Stimulated activated CD4-positive, alpha-beta T cell treated with anti-CD3 and anti-CD28 coated beads, Interleukin-1b, Interleukin-23, amount 100 ng/mL, for 48 hours (primary cell): ENCODE data around the gene USP7.
"Not testable (repeated sequence)": the region's sequence is repeated elsewhere in the genome, so short reads cannot be mapped to it uniquely, and the experiment has no call there.

Experiments
- DNase-seq: peaks from one replicate; pipeline ENCODE4 v3.0.0-alpha.2; 2020

The USP7 gene

GRCh38 chr16:8898660-8899318 lies 64.9 kb downstream of the USP7 start:
- no peak for DNase-seq

GRCh38 chr16:8894736-8895334 lies 68.9 kb downstream of the USP7 start:
- DNase-seq: no peak

DNA sequence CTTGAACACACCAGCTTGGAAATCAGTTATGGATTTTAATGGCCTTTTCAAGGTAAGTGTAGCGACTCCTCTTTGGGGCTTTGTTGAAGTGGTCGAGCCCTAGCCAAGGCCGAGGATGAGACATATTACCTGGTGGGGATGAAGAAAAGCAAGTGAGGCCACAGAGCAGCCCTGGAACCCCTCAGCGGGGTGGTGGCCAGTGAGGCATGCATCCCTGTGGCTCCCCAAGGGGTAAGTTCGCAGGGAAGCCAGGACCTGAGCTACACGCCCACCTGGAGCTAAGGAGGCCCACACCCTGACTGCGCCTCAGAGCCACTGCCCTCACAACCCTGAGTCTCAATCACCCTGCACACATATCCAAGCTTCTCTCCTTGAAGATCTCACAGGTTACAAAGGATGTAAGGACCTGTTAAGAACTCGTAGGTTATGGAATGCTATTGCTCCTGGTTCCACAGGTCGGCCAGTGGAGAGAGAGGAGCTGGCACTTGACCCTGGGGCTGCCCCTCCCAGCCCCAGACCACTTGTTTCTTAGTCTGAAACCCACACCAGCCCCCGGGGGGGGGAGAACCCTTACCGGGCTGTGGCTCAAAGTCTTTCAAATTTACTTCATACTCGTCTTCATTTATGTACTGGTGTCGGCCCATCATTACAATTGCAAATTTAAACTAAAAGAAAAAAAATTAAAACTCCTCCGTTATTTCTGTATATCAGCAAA lies 69.6 kb downstream of the USP7 start:
- DNase-seq: no peak

DNA sequence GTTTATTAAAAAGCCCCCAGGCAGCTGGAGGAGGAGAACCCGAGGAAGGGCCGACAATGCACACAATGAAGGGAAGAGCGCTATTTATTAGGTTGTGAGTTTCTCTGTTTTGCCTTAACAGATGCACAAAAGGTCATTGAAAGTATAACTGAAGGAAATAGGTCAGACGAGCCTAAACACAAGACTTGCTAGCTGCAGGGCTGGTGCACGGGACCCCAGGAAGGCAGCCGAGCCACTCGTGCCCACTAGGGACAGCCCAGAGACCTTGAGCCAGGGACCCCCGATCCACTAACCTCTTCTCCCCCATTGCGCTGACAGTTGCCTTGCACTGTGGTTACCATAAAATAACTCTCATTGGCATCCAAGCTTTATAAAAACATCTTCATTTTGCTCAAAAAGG lies 70.3 kb downstream of the USP7 start:
- DNase-seq: no peak

GRCh38 chr16:8892101-8892575 lies 71.6 kb downstream of the USP7 start:
- no peak for DNase-seq

DNA sequence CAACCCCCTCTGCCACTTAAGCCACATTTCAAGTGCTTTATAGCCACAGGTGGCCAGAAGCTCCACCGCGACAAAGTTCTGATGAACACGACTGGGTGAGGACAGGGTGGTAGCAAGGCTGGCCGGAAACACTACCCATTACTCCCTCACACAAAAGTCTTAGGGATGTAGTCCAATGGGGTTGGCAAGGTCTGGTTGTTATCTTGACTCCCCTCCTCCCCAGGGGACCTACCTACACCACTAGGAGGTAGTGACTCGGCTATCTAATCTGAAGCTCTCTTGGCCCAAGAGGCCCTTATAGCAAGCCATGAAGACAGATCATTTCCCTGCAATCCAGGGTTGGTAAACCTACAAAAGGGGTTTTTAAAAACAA lies 73.2 kb downstream of the USP7 start:
- DNase-seq: no peak

DNA sequence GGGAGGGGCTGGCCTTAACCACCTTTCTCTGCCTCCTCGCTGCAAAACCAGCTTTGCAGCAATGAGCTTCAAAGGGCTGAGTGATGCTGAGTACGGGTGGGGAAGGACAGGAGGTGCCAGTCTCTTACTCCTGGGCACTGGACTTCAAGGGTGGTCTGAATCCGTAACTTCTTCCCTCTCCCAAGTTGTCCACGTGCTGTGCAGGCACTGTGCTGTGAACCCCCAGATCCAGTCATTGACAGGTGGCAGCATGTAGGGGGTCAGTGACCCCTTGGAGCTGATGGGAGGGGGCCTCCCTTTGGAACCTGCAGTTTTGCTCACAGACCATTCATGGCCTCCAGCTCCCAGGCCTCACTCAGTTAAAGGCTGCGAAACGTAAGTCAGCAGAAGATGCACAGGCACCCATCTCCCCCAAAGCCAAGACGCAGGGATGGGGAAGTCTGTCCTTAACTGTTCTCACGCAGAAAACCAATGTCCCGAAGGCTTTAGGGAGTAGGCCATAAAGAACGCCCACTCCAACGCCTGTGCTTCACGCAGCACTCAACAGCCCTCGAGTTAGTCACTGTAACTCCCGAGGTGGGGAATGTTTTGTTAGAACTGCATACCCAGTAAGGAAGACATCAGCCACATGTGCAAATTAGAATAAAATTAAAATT lies 73.7 kb downstream of the USP7 start:
- DNase-seq: no peak

DNA sequence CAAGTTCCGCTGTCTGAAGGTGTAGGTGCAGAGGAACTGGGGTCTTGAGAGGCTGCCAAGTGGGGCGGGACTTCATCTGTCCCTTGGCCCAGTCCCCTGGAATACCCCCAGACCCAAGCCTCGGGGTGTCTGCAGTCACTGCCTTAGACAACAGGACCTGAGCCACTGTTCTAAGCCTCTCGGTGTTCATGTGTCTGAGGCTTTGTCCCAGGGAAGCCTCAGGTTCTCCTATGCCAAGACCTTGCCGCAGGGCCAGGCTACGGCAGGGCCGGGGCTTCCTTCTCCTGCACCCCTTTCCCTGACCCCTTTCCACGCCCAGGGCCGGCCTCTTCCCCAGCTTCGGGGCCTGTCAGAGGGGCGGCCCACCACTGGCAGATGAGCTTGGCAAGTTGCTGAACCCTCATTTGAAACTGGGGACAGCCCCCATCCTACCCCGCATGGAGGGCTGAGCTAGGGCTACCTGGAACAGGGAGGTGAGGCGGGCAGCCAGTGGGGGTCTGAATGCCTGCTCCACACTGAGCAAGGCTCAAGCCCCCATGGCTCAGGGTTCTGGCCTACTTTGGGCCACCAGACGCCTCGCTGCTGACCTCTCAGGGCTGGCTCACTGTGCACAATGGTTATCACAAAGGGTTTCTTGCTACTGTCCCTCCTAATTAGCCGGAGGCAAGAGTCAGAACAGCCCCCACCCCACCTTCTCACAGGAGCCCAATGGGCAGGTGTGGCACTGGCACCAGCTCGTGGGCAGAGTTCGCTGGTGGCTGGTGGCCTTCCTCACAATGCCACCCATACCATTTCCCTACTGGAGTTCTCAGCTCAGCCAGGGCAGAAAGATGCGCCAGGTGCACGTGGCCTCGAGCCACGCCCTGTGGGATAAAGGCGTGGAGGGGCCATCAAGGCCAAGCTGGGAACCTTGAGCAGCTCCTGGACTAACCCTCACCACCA lies 74.5 kb downstream of the USP7 start:
- DNase-seq: no peak

DNA sequence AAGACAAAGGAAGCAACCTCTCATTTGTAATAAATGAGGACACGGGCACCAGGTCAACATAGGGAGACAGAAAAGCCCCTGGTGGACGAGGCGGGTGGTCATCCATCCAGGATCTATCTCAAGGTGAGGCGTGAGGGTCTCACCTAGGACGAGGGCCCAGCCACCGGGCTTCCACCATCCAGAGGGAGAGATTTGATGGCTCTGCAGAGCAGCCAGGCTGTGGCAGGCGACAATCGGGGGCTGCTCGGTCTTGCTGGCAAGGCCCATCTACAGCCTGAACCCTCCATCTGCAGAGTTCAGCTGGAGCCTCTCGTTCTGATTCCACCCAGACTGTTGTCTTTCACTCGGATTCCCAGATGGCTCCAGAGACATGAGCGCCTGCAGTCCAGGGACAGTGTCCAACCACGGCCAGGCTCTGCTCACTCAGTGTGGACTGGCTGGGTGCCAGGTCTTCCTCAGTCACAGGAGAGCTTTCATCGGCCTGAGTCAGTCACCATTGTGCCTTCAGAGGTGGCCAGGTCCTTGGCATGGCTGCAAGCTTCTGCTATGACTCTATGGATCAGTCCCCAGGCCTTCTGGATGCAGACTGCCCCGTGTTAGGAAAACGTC lies 75.7 kb downstream of the USP7 start:
- DNase-seq: no peak

GRCh38 chr16:8887431-8887765 lies 76.3 kb downstream of the USP7 start:
- DNase-seq: no peak

GRCh38 chr16:8886593-8887430 lies 76.9 kb downstream of the USP7 start:
- no peak for DNase-seq

- DNase-seq: no peak
Observed at GRCh38 chr16:8885674-8886592, 77.8 kb downstream of the USP7 start.

DNA sequence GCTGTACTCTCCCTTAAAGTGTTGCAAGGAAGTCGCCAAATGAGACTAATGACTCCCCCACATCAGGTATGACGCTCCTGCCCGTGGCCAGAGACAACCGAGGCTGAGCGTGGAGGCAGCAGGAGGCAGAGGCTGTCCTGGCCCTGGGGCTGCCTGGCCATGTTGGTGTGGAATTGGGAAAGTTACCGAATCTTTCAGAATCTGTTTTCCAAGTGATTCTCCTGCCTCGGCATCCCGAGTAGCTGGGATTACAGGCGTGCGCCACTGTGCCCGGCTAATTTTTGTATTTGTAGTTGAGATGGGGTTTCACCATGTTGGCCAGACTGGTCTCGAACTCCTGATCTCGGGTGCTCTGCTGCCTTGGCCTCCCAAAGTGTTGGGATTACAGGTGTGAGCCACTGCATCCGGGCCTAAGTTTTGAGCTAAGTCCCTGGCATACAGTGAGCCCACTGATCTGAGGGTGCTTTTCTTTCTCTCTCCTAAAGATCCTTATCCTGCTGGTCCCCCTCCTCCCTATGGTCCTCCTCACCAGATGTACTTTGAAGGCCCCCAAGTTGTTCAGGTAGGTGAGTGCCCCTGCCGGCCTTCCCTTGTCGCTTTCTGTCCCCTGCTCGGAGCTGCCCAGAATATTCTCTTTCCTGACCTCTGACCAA lies 80.9 kb downstream of the USP7 start:
- DNase-seq: no peak

DNA sequence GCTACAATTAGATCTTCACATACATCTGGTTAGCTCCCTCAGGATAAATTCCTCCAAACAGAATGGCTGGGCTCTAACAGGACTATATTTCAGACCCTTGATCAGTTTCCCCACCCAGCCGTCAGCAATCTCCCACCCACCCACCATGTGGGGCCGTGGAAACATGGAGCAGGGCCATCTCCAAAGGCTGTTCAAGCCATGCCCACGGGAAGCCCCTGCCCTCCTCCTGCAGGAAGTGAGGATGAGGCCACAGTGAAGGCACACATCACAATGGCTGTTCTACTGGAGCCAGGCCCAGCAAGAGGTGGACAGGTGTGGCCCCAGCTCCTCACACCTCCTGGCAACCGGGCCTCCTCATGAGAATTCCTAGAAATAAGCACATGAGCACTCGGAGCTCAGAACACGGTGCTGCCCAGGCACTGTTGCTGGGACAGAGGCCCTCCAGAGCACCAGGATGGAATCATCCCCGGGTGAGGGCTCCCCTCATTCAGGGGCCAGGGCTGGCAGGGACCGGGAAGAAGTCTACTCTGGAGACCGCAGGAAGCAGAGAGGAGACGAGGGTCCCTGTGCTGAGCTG lies 81.6 kb downstream of the USP7 start, which contains the start of gene LITAFD:
LITAFD (plus strand) TSS at position 311 of the 577 bp plus-strand sequence. CDS start 2,005 bp downstream, outside the sequence.
- DNase-seq: no peak

GRCh38 chr16:8880839-8881510 lies 82.7 kb downstream of the USP7 start:
- no peak for DNase-seq

GRCh38 chr16:8878523-8878911 lies 85.2 kb downstream of the USP7 start:
- no peak for DNase-seq

DNA sequence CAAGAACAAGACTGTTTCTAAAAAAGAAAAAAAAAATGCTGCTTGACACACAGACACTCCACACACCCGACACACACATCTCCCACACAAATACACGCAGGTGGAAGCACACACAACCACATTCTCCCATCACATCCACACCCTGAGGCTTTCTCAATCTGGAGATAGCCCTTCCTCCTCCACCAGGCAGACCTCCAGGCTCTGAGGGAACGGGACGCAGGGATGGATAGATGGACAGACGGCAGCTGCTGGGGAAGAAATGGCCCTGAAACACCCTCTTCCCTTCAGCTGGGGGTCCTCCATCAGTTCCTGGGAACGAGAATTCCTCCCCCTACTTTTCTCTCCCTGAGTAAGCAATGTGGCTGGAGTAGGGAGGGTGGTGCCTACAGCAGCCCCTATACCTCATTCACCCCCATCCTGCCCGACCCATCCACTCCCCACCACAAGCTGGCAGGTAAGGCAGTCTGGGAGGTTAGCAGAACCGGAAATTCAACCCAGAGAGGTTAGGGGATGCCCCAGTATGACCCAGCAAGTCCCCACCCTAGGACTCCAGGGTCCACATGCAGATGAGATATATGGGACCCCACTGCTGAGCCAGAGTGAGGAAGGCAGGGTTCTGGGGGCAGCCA lies 85.7 kb downstream of the USP7 start:
- DNase-seq: no peak

GRCh38 chr16:8875317-8875716 lies 88.4 kb downstream of the USP7 start:
- not testable (repeated sequence) for DNase-seq
